HG03108 (cell line): ENCODE data around the gene UBE3A.
"Not testable (repeated sequence)": the region's sequence is repeated elsewhere in the genome, so short reads cannot be mapped to it uniquely, and the experiment has no call there.

ENCODE experiments used
- ATAC-seq: cut with Tn5 transposase; IDR thresholded peaks from one replicate; pipeline ENCODE4 v1.9.1; 2021; ENCODE audit warnings: moderate library complexity; ENCODE audit not compliant: unreplicated experiment

The UBE3A gene

DNA sequence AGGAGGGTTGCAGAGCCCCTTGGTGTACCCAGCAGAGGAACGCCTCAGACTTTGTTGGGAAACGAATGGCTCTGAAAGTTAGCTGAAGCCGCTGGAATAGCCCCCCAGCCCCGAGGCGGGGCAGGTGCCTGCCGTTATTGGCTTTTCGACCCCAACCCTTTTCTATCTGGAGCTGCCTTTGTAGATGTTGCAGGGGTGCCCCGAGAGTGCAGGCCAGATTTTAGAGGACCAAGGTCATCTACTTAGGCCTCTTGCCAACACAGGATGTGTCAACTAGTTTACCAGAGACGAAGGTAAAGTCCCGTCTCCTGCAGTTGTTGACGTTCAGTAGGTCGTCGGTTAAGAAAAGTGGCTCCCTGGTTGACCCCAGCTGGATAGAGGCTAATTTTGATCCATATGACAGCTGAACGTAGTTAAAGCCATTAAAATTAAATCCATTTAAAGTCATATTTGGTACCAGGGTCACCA, 579 bp upstream of the UBE3A start:
- peak; percentile 10 for ATAC-seq

DNA sequence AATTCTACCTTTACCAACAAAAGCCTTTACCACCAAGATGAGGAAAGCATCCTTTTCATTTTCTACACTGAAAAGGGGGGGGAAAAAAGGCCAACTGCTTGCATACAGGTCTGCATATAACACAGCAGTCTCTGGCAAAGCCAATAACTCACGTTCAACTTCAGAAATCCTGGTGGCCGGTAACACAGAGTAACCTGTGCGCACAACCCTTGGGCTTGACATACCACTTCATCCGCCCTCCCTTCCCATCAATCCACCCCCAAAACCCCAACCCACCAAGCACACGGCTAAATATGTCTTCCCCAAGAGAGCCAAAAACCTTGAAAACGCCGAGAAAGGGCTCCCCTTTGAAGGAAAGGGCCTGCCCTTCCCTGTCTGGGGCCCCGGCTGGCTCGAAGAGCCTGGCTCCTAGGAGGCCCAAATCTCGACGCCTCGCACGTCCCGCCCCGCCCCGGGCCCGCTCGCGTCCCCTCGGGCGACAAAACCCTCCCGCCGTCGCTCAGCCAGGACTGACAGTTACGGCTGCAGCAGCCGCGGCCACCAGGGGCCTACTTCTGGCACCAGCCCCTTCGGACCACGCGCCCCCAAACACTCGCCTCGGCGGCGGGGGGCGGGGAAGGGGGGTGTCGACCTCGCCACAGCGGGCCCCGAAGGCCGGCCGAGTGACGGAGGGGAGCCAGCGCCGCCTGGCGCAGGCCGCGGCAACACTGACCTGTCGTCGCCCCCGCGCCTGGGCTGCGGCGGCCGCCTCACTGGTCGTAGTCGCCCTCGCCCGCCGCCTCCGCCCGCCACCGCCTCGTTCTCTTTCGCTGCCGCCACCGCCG, 835 bp downstream of the UBE3A start:
- peak; percentile 41 for ATAC-seq

DNA sequence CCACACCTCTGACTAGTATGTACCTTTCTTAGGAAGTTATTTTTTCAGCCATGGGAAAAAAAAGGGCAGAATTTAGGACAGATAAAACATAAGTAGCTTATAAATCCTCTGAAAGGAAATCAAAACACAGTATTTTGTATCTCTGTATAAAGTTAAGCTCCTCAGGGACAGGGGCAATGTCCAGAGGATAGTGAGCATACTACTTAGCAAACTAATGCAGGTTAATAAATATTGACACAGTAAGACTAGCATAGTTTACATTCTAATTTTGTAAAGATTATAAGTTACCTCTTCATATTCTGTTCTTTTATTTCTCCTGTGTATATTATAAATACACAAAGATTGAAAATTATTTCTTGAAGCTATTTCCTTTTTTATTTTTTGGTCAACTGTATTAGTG, 2.1 kb downstream of the UBE3A start:
- ATAC-seq, result no peak

DNA sequence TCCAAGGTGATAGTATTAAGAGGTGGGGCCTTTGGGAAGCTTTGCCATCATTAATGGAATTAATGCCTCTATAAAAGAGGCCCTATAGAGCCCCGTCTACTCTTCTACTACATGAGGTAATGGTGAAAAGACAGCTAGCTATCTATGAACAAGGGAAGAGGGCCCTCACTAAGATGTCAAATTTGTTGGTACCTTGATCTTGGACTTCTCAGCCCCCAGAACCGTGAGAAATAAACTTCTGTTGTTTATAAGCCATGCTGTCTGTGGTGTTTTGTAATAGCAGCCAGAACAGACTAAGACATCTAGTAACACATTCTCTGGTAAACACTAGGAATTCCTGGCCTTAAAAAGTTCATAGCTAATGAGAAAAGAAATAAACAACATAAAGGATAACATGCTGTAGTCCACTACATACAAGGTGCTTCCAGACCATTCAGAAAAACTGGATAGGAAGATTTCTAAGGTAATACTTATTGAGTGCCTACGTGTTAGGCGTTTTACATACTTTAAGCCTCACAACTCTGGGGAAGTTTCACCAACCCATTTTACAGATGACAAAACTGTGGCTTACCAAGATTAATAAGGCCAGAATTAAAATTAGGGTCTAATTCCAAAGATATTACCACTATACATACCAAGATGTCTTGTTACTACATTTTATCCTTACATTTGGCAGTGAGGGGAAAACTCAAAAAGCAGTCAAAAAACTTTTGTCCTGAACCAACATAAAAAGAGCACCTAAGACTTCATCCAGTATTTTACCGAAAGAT, 3.2 kb downstream of the UBE3A start:
- no peak for ATAC-seq

DNA sequence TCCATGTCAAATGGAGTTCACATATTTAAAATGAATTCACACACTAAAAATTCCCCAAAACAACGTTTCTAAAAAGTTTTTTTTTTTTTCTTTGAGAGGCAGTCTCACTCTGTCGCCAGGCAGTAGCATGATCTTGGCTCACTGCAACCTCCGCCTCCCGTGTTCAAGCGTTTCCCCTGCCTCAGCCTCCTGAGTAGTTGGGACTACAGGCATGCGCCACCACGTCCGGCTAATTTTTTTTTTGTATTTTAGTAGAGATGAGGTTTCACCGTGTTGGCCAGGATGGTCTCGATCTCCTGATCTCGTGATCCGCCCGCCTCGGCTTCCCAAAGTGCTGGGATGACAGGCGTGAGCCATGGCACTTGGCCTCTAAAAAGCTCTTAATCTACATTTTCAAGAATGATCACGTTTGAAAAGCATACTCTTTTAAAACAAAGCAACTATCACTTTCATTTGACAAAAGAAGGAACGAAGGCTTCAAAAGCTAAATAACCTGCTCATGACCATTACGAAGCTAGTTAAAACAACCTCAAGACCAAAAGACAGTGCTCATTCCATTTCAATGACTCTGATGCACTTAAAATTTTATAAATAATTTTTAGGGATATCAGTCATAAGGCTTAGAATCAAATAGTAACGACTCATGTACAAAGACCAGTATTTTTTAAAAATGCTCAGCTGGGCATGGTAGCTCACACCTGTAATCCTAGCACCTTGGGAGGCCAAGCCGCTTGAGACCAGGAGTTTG, 5.5 kb downstream of the UBE3A start:
- ATAC-seq, result no peak

DNA sequence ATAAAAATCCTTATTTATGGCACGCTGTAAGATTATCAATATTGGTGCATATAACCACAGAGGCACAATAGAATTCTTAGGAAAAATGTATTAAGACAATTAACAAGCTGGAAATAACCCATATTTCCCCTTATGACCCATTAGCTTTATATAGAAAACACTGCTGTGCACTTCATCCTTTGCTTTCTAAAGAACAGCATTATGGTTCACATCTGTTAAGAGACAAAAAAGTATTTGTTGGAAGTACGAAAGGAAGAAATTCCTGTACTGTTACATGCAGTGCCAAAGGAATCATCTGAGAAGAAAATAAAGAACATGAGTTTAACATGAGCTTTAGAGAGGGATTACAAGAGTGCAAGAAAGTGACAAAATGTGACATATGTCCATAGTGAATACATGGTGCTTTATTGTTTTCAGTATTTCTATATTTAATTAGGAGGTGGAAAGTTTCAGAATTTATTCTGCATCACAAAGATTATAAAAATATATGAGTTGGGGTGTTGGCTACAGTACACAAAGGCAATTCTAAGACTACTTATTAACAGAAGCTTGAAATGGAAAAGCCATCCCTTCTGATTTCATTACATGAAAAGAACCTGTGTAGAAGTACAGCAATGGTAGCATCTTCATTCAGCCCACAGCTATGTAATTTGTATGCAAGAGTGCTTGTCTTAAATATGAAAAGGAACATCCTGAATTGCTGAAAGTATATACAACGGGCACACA, 6.8 kb downstream of the UBE3A start:
- no peak for ATAC-seq

DNA sequence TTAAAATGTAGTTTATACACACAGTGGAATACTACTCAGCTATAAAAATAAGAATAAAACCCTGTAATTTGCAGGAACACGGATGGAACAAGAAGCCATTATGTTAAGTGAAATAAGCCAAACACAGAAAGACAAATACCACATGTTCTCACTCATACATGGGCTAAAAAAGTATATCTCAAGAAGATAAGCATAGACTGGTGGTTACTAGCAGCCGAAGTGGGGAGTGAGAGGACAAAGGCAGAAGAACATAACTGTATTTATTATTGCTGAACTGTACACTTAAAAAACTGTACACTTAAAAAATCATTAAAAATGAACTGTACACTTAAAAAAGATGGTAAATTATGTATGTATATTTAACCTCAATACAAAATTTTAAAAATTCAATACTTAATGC, 11.0 kb downstream of the UBE3A start:
- ATAC-seq, result no peak

DNA sequence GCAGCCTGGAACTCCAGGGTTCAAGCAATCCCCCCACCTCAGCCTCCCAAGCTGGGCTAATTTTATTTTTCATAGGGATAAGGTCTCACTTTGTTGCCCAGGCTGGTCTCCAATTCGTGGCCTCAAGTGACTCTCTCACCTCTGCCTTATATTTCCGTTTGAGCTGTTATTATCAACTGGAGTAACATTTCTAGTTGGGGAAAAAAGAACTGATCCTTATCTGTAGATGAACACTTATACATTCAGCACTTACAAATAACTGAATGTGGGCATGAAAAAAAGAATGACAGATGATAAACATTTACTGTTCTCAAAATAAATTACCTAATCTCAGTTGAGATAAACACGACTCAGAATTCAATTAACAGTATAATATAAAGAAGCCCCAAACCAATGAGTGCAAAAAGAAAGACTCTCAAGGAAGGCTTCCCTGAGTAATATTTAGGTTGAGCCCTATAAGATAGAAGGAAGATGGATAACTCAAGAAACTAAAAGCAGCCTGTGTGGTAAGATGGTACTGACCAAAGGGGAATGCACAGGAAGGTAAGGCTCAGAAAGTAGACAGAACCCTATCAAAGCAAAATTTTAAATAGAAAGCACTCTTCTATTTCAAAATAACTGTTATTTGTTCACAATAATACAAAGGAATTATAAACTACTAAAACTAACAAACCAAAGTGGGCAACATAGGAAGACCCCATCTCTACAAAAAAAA, 11.8 kb downstream of the UBE3A start:
- no peak for ATAC-seq

DNA sequence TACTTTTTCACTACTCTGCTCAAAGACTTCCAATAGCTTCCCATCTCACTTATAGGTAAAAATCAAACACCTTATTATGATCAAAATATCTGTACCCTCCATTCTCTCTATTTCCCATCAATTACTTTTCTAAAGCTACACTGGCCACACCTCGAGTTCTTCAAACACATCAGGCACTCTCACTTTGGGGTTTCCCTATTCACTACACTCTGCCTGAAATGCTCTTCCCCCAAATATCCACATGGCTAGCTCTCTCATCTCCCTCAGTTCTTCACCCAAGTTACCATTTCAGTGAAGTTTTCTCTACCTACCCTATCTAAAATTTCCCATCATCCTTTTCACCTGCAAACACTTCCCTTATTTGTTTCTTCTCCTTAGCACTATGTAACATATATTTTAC, 14.8 kb downstream of the UBE3A start:
- no peak for ATAC-seq

DNA sequence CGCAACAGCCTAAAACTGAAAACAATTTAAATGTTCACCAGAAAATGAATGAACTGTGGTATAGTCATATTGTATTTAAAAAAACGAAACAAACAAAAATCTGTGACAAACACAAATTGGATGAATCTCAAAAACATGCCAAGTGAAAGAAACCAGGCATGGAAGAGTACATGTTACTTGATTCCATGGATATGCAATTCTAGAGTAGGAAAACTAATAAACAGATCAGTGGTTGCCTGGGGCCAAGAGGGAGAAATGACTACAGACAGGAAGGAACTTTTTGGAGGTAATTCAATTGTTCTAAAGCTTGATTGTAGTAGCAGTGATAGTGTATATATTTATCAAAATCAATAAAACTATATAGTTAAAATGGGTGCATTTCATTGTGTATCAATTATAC, 16.8 kb downstream of the UBE3A start:
- no peak for ATAC-seq

DNA sequence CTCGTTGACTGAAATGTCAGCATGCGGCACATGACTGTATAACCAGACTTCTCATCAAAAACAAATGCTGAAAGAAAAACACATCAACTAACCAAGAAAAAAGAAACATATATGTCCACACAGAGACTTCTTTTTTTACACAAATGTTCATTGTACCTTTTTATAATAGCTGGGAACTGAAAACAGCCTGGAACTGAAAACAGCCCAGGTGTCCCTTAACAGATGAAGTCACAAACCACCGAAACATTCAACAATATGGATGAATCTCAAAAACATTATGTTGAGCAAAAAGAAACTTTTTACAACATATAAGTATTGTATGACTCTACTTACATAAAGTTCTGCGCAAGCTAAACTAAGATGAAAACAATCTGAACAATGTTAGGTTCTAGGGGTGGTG, 20.6 kb downstream of the UBE3A start:
- ATAC-seq, result no peak

DNA sequence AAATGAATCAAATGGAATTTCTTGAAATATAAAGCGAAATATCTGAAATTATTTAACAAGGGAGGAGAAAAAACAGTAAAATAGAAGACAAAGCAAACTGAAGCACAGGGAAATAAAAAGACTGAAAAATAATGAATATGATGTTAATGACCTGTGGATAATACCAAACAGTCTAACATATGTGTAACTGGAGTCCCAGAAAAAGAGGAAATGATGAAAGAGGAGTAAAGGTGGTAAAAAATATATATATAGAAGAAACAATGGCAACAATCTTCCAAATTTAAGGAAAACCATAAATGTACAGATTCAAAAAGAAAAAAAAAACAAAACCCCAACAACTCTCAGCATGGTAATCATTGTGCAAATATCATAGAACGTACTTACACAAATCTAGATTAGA, 21.2 kb downstream of the UBE3A start:
- no peak for ATAC-seq

DNA sequence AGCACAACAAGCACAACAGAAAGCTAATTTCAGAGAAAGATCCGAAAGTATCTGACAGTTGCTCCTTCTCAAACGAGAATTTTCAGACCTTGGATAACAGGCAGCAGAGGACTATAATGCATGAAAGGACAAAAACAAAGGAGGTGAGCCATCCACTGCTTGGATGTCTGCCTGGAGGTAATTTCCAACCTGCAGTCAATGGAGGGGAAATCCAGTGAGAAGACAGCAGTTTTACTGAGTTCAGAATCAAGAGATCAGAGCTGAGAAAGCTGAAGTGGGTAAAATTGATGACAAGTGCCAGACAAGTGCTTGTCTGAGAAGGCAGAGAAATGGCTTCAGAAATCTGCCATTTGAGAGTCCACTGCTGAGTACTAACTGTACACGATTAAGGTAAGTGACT, 22.1 kb downstream of the UBE3A start:
- ATAC-seq, result peak; percentile 54

DNA sequence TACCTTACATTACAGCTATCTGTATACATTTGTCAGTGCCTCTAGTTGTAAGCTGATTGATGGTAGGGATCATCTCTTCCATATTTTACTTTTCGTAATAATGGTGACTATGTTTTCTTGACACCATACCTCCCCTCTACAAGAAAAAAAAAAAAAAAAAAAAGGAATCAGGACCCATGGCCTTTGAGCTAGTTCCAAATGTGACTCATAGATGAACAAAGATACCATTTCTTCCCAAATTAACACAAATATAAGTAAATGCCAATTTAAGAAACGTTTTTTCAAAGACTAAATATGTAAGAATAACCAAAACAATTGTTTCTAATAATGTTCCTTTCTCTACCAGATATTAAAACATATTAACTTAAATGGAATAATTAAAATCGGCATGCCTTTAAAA, 23.1 kb downstream of the UBE3A start:
- ATAC-seq, result no peak

DNA sequence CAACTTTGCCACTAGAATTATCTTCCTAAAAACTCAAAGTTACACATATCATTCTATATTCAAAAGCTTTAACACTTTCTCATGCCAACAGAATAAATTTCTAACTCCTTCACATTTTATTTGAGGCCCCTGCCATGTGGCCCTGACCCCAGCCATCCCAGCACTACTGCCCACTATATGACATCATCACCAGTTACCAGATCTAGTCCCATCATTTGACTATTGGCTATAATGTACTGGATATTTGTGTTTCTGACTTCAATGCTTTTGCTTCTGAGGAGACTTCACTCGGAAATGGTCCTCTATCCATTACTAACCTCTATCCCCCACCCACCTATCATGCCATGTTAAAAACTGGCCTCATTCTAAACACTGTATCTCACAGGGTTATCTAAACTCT, 23.6 kb downstream of the UBE3A start:
- ATAC-seq, result no peak

DNA sequence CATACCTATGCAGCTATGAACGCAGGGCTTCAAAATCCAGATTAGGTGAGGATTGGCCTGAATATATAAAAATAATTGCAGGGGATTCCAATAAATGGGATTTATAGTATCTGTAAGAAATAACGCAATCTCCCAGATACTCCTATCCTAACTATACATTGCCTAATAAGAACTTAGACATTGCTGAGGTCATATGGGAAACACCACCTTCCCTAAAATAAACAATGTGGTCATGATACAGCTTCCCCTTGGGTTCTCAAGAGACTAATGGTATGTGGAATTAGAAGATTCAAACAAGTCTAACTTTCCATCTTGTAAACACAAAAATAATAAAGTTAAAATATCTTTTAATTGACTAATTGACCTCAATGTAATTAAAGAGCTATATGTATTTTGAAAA, 28.2 kb downstream of the UBE3A start:
- no peak for ATAC-seq

DNA sequence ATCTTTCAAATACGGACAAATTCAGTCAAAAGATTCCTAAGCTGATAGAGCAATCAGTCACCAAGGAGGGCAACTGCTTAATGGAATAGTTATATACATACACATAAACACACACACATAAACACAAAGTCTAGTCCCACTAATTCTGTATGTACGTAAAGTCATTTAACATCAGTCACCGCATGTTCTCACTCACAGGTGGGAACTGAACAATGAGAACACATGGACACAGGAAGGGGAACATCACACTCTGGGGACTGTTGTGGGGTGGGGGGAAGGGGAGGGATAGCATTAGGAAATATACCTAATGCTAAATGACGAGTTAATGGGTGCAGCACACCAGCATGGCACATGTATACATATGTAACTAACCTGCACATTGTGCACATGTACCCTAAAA, 29.1 kb downstream of the UBE3A start:
- not testable (repeated sequence) for ATAC-seq

DNA sequence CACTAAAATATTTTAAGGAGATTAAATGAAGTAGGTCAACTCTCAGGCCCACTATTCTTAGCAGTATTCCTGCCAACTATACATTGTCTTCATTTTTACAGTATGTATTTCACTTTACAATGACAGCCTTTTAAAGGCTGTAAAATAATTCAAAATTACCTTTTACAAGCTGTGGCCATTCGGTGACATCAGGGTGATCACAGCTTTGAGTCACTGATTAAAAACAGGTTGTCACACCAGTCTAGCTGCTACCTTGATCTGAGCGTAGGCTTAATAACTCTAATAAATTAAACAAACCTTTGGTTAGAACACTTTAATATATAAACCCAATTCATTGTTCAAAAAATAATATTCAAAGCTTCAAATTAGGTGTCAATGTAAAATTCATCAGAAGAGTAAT, 29.9 kb downstream of the UBE3A start:
- ATAC-seq, result no peak

DNA sequence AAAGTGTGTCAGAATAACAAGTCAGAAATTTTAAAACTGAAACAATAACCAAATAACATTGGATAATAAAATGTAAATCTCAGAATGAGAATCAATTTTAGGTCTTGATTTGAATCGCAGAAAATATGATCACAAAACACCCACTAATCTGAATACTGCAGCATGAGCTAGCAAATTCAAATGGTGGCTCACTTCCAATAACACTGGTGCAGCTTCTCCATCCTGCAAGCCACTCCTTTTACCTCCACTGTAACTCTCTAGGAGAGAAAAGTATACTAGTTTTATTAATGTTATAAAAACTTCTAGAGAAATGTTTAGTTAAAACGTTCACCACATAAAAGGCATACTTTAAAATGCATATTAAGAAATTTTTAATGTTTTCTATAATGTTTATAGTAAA, 30.4 kb downstream of the UBE3A start:
- no peak for ATAC-seq

DNA sequence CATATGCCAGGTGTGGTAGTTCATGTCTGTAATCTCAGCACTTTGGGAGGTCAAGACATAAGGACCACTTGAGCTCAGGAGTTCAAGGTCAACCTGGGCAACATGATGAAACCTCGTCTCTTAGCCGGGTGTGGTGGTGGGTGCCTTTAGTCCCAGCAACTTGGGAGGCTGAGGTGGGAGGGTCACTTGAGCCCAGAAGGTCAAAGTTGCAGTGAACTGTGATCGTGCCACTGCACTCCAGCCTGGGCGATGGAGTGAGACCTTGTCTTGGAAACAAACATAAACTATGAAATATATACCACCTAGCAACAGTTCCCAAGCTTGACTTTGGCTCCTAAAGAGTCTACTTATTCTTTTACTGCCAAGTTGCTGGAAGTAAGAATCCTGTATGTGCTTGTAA, 30.9 kb downstream of the UBE3A start:
- no peak for ATAC-seq
